RWPE1 (cell line): ENCODE measurements around the gene HDAC9.

Experiments
- CTCF ChIA-PET: fragments of 350-600 bp; sonication (Branson Sonifier 250); formaldehyde crosslinking; extraction: SDS; loops from one replicate; lab custom pipeline; 2021; lab: Yijun Ruan, JAX
- POLR2A ChIA-PET: fragments of 400-600 bp; formaldehyde crosslinking; extraction: SDS; loops from one replicate; lab custom pipeline; 2020; ENCODE audit warnings: antibody characterized with exemption; ENCODE audit not compliant: low non-redundant PET; lab: Yijun Ruan, JAX
- DNase-seq: peaks from one replicate; pipeline ENCODE4 v3.0.0; 2012; ENCODE audit warnings: low spot score
- H3K27ac ChIP-seq: fragments of 450-650 bp; 2 replicates; pipeline ENCODE4 v1.5.1; 2017
- CTCF ChIP-seq: fragments of 450-650 bp; conservative IDR thresholded peaks from 2 replicates; pipeline ENCODE4 v1.5.1; 2017; ENCODE audit warnings: low read depth, mild to moderate bottlenecking

The HDAC9 gene

GRCh38 chr7:18488049-18488448 lies 7.5 kb upstream of the HDAC9 start:
- CTCF ChIA-PET: no interaction called here
- POLR2A ChIA-PET: no interaction called here
- DNase-seq: no peak

GRCh38 chr7:18489624-18490023 lies 5.9 kb upstream of the HDAC9 start:
- POLR2A ChIA-PET: no interaction called here
- no peak overlapping the region for H3K27ac ChIP-seq
- DNase-seq: no peak
- TF ChIP-seq CTCF: no peak
- CTCF ChIA-PET: no interaction called here

More at GRCh38 chr7:18488049-18488448, 7.5 kb upstream of the HDAC9 start:
- no peak overlapping the region for H3K27ac ChIP-seq
- no peak for TF ChIP-seq CTCF

GRCh38 chr7:18491871-18492270 lies 3.7 kb upstream of the HDAC9 start:
- ChIA-PET POLR2A (no interaction called here), CTCF (no interaction called here)
- no peak for DNase-seq
- no peak for TF ChIP-seq CTCF
- no peak overlapping the region for H3K27ac ChIP-seq

GRCh38 chr7:18494406-18494805 lies 1.1 kb upstream of the HDAC9 start:
- DNase-seq: no peak
- no peak overlapping the region for H3K27ac ChIP-seq
- ChIA-PET CTCF (no interaction called here), POLR2A (no interaction called here)
- TF ChIP-seq CTCF: no peak

GRCh38 chr7:18494821-18495408 lies 634 bp upstream of the HDAC9 start:
- no peak for DNase-seq
- CTCF ChIA-PET: no interaction called here
- TF ChIP-seq CTCF: no peak
- POLR2A ChIA-PET: no interaction called here
- no peak overlapping the region for H3K27ac ChIP-seq

GRCh38 chr7:18496341-18496700 lies 772 bp downstream of the HDAC9 start:
- H3K27ac ChIP-seq: no peak overlapping the region
- TF ChIP-seq CTCF: no peak
- DNase-seq: no peak
- ChIA-PET POLR2A (no interaction called here), CTCF (interaction anchor here (0.8 to 1.0 kb wide), 2 partner anchors 8 to 22 kb away, joined by 3 to 4 read pairs; no protein-coding TSS in a partner anchor)

- CTCF ChIA-PET: no interaction called here
- POLR2A ChIA-PET: no interaction called here
- TF ChIP-seq CTCF: no peak
- H3K27ac ChIP-seq: no peak overlapping the region
- DNase-seq: no peak
These were observed 1.5 kb downstream of the HDAC9 start for GRCh38 chr7:18497082-18497481.
